IMR-90 (cell line): ENCODE data around the gene MYT1. TPM values are rescaled to one million over a fixed set of nuclear protein-coding genes. Genes with fewer than 3 reads are reported as not detected.

Experiments used
- ATAC-seq: fragments of 200-7000 bp; cut with Tn5 transposase; 2 replicates; pipeline ENCODE4 v1.9.1; 2020; ENCODE audit warnings: low read depth, mild to moderate bottlenecking, moderate library complexity
- BruUV-seq: library from RNA; stranded (reverse); fragments of 400-500 nt; replicated peaks from 2 replicates; lab custom pipeline; 2021; lab: Mats Ljungman, UMichigan
- CTCF ChIA-PET: fragments of 300-600 bp; formaldehyde crosslinking; extraction: SDS; loops from one replicate; lab custom pipeline; 2021; ENCODE audit warnings: antibody characterized with exemption; lab: Yijun Ruan, JAX
- POLR2A ChIA-PET: fragments of 300-600 bp; sonication (Branson Sonifier 250); formaldehyde crosslinking; loops from one replicate; lab custom pipeline; 2022; ENCODE audit warnings: antibody characterized with exemption; ENCODE audit not compliant: unreplicated experiment; lab: Charles Lee
- DNase-seq: peaks from one replicate; pipeline ENCODE4 v3.0.0; 2013
- H2AFZ ChIP-seq: replicated peaks from 2 replicates; pipeline ENCODE3; 2013; ENCODE audit warnings: low read length, mild to moderate bottlenecking; ENCODE audit not compliant: poor library complexity
- H2AK5ac ChIP-seq: 2 replicates; pipeline ENCODE4 v1.6.1; 2013; ENCODE audit warnings: low read depth, low read length, inconsistent platforms
- H2AK9ac ChIP-seq: replicated peaks from 2 replicates; pipeline ENCODE3; 2013; ENCODE audit warnings: mild to moderate bottlenecking, low read depth, low read length, moderate library complexity; ENCODE audit not compliant: poor library complexity
- H2BK120ac ChIP-seq: 2 replicates; pipeline ENCODE4 v1.6.1; 2013; ENCODE audit warnings: low read depth, low read length, inconsistent platforms
- H2BK15ac ChIP-seq: 3 replicates; pipeline ENCODE4 v1.6.1; 2013; ENCODE audit warnings: low read depth, low read length, inconsistent platforms
- H2BK20ac ChIP-seq: 2 replicates; pipeline ENCODE4 v1.6.1; 2013; ENCODE audit warnings: low read depth, mild to moderate bottlenecking, inconsistent platforms, low read length, moderate library complexity
- H2BK5ac ChIP-seq: 2 replicates; pipeline ENCODE4 v1.6.1; 2013; ENCODE audit warnings: mild to moderate bottlenecking, low read depth, low read length, inconsistent platforms; ENCODE audit not compliant: poor library complexity, severe bottlenecking
- H3K14ac ChIP-seq: replicated peaks from 2 replicates; pipeline ENCODE4 v1.6.1; 2013; ENCODE audit warnings: low read depth, low read length, inconsistent platforms
- H3K18ac ChIP-seq: 2 replicates; pipeline ENCODE4 v1.6.1; 2013; ENCODE audit warnings: low read depth, low read length, control low read depth
- H3K23ac ChIP-seq: 2 replicates; pipeline ENCODE4 v1.6.1; 2013; ENCODE audit warnings: low read depth, low read length, inconsistent platforms
- H3K27ac ChIP-seq: 2 replicates; pipeline ENCODE4 v1.5.1; 2013; ENCODE audit warnings: mild to moderate bottlenecking, control low read depth, low read length; ENCODE audit not compliant: insufficient read depth
- H3K27me3 ChIP-seq: 2 replicates; pipeline ENCODE4 v1.6.1; 2013; ENCODE audit warnings: low read length; ENCODE audit not compliant: control insufficient read depth, insufficient read depth
- H3K36me3 ChIP-seq: 2 replicates; pipeline ENCODE4 v1.6.1; 2013; ENCODE audit warnings: low read length, mixed read lengths; ENCODE audit not compliant: control insufficient read depth, insufficient read depth
- H3K4ac ChIP-seq: 2 replicates; pipeline ENCODE4 v1.6.1; 2013; ENCODE audit warnings: low read depth, low read length, inconsistent platforms
- H3K4me1 ChIP-seq: 2 replicates; pipeline ENCODE4 v1.6.1; 2013; ENCODE audit warnings: low read length, mixed read lengths; ENCODE audit not compliant: control insufficient read depth, insufficient read depth
- H3K4me2 ChIP-seq: 2 replicates; pipeline ENCODE4 v1.6.1; 2013; ENCODE audit warnings: low read depth, mild to moderate bottlenecking, control low read depth, low read length, moderate library complexity
- H3K4me3 ChIP-seq: 2 replicates; pipeline ENCODE4 v1.5.1; 2013; ENCODE audit warnings: low read depth, mild to moderate bottlenecking, control low read depth, low read length, moderate library complexity; ENCODE audit not compliant: insufficient read depth
- H3K56ac ChIP-seq: 2 replicates; pipeline ENCODE4 v1.6.1; 2013; ENCODE audit warnings: low read length, inconsistent platforms; ENCODE audit not compliant: insufficient read depth; ENCODE audit errors: extremely low read depth
- H3K79me1 ChIP-seq, 2 experiments: 2 replicates each; pipeline ENCODE4 v1.6.1; 2013; ENCODE audit warnings: low read length in 2 of 2, inconsistent platforms in 1 of 2, low read depth in 1 of 2
- H3K9ac ChIP-seq: 2 replicates; pipeline ENCODE4 v1.6.1; 2013; ENCODE audit warnings: low read depth, low read length, control low read depth
- H3K9me1 ChIP-seq: 2 replicates; pipeline ENCODE4 v1.6.1; 2013; ENCODE audit warnings: low read length, inconsistent platforms; ENCODE audit not compliant: insufficient read depth
- H3K9me3 ChIP-seq: 2 replicates; pipeline ENCODE4 v1.6.1; 2013; ENCODE audit warnings: low read length; ENCODE audit not compliant: control insufficient read depth, insufficient read depth
- H4K20me1 ChIP-seq: 2 replicates; pipeline ENCODE4 v1.6.1; 2013; ENCODE audit warnings: low read length, inconsistent platforms; ENCODE audit not compliant: insufficient read depth
- H4K5ac ChIP-seq: 2 replicates; pipeline ENCODE4 v1.6.1; 2013; ENCODE audit warnings: mild to moderate bottlenecking, low read depth, low read length, control low read depth
- H4K8ac ChIP-seq, 2 experiments: 2 replicates each; pipeline ENCODE4 v1.6.1; 2013; ENCODE audit warnings: low read depth in 2 of 2, low read length in 2 of 2, control low read depth in 1 of 2, inconsistent platforms in 1 of 2
- H4K91ac ChIP-seq: 2 replicates; pipeline ENCODE4 v1.6.1; 2013; ENCODE audit warnings: low read depth, low read length, inconsistent platforms; ENCODE audit not compliant: insufficient read depth
- MAFK ChIP-seq: IDR thresholded peaks from 2 replicates; pipeline ENCODE4 v1.6.1; 2012; ENCODE audit warnings: low read depth, low read length, improper control_type of control experiment
- MXI1 ChIP-seq: IDR thresholded peaks from 2 replicates; pipeline ENCODE4 v1.6.1; 2012; ENCODE audit warnings: low read depth, mild to moderate bottlenecking, low read length, moderate library complexity, borderline replicate concordance
- RAD21 ChIP-seq: IDR thresholded peaks from 2 replicates; pipeline ENCODE4 v1.6.1; 2012; ENCODE audit warnings: low read length, improper control_type of control experiment
- USF2 ChIP-seq: fragments of 150-350 bp; IDR thresholded peaks from 2 replicates; pipeline ENCODE4 v1.6.1; 2017; ENCODE audit warnings: mild to moderate bottlenecking, antibody characterized with exemption, low read length, low read depth
- WGBS, 2 experiments: methylation state at CpG; one replicate each; pipeline versions ENCODE4 v1.1.5 to v1.1.7; 2013; ENCODE audit warnings: missing lambda C conversion rate in 2 of 2; ENCODE audit not compliant: insufficient read length in 1 of 2; ENCODE audit errors: extremely low coverage in 2 of 2; 5-methylcytosine and 5-hydroxymethylcytosine counted together
- dilution Hi-C: fragments of 300-500 bp; cut with HindIII; formaldehyde crosslinking; loops from one replicate; pipeline ENCODE4 v1.14.3; 2018; ENCODE audit warnings: low sequenced_read_pairs; ENCODE audit not compliant: unreplicated experiment
- in situ Hi-C: fragments of 300-500 bp; cut with MboI; formaldehyde crosslinking; loops from 3 replicates; pipeline ENCODE4 v1.14.3; 2019; ENCODE audit warnings: low sequenced_read_pairs, inconsistent platforms, mixed read lengths
- intact Hi-C: fragments of 100-400 bp; cut with micrococcal nuclease; formaldehyde crosslinking; loops from 2 replicates; pipeline ENCODE4 v1.10.0; 2022
- polyA plus RNA-seq, 3 experiments: library from polyadenylated mRNA; depleted of rRNA; stranded (reverse); fragments of >200 nt; gene quantifications; 2 replicates each; pipeline ENCODE4 v1.2.3, GENCODE V29; 2012; ENCODE audit warnings: low replicate concordance in 1 of 3
- total RNA-seq: library from RNA; depleted of rRNA; stranded (reverse); fragments of >200 nt; gene quantifications from 2 replicates; pipeline ENCODE4 v1.2.3, GENCODE V29; 2012
- TF ChIP-seq, protein P1 (sequence below): fragments of 150-350 bp; IDR thresholded peaks from 2 replicates; pipeline ENCODE4 v1.6.1; 2016; ENCODE audit warnings: low read depth, mild to moderate bottlenecking, low read length, moderate library complexity, borderline replicate concordance

The MYT1 gene
- total and polyA plus RNA-seq, 2 of the 4 experiments (the other 2 are of a cell fraction) = not detected

- Histone ChIP-seq H3K14ac (no peak overlapping the region), H2BK5ac (no peak overlapping the region), H3K27me3 (peaks cover 21% of the 10 kb centered on the region), H2AFZ (no peak overlapping the region), H3K27ac (no peak overlapping the region), H2AK9ac (no peak overlapping the region), H3K18ac (no peak overlapping the region), H3K9me3 (peaks cover 6% of the 10 kb centered on the region), H2AK5ac (no peak overlapping the region), H3K4ac (no peak overlapping the region), H3K4me1 (no peaks in the 10 kb centered on the region), H3K36me3 (no peaks in the 10 kb centered on the region), H2BK15ac (no peak overlapping the region), H4K91ac (no peak overlapping the region), H4K20me1 (no peaks in the 10 kb centered on the region), H3K4me3 (no peak overlapping the region), H3K56ac (no peak overlapping the region), H2BK120ac (no peak overlapping the region), H4K8ac (no peak overlapping the region), H2BK20ac (no peak overlapping the region), H4K5ac (no peak overlapping the region), H3K9ac (no peak overlapping the region), H3K23ac (no peak overlapping the region), H3K79me1 (no peaks in the 10 kb centered on the region), H3K4me2 (no peak overlapping the region), H3K9me1 (no peaks in the 10 kb centered on the region)
- BruUV-seq = no TSS peak
- DNase-seq (no peak), ATAC-seq (no peak)
- in situ Hi-C loops (no loop called here), dilution Hi-C loops (no loop called here), intact Hi-C loops (no loop called here)
- TF ChIP-seq, protein P1, sequence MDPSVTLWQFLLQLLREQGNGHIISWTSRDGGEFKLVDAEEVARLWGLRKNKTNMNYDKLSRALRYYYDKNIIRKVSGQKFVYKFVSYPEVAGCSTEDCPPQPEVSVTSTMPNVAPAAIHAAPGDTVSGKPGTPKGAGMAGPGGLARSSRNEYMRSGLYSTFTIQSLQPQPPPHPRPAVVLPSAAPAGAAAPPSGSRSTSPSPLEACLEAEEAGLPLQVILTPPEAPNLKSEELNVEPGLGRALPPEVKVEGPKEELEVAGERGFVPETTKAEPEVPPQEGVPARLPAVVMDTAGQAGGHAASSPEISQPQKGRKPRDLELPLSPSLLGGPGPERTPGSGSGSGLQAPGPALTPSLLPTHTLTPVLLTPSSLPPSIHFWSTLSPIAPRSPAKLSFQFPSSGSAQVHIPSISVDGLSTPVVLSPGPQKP = no peak
- TF ChIP-seq MAFK (no peak), USF2 (no peak), MXI1 (no peak), RAD21 (no peak)
- ChIA-PET POLR2A (no interaction called here), CTCF (no interaction called here)
- 67% methylated on average over 2 of the region's 13 CpGs; no CpG with 5 or more reads in 1 of the 2 experiments for WGBS, 2 experiments
These were observed 24.0 kb upstream of the MYT1 start for GRCh38 chr20:64140061-64140931.
